ENCODE results near the gene ITCH.
"Not testable (repeated sequence)": the region's sequence is repeated elsewhere in the genome, so short reads cannot be mapped to it uniquely, and the experiment has no call there.

GRCh38 chr20:34497596-34497995, 134.5 kb downstream of the ITCH start:
- not testable (repeated sequence) for TF ChIP-seq CTCF, POLR2AphosphoS5, POLR2A (IDR thresholded peaks at IDR 0.05)

Data from prostate gland (tissue), 2 donors.